ENCODE data around the gene SNRK.

- TF ChIP-seq CTCF (IDR thresholded peaks at IDR 0.05; ENCODE audit: insufficient read depth, low read depth, low read length): no peak
- TF ChIP-seq EZH2 (IDR thresholded peaks at IDR 0.05; ENCODE audit: insufficient read depth, low read length): no peak
These were observed 30.7 kb upstream of the SNRK start for GRCh38 chr3:43255662-43256061.
